HepG2 (cell line): ENCODE measurements around the gene HNRNPUL1. TPM values are rescaled to one million over a fixed set of nuclear protein-coding genes. Genes with fewer than 3 reads are reported as not detected.

ENCODE experiments used
- HNRNPK ChIP-seq: fragments of 200-400 bp; formaldehyde crosslinking; IDR thresholded peaks from 2 replicates; pipeline ENCODE4 v1.6.1; 2018; ENCODE audit warnings: low read length, low read depth, moderate library complexity, mild to moderate bottlenecking; ENCODE audit not compliant: poor library complexity, severe bottlenecking
- KLF9 ChIP-seq: IDR thresholded peaks from 2 replicates; pipeline ENCODE4 v1.6.1; 2016; ENCODE audit warnings: low read depth
- SKI ChIP-seq: fragments of 450-650 bp; IDR thresholded peaks from one replicate; pipeline ENCODE4 v1.6.1; 2018; ENCODE audit warnings: mild to moderate bottlenecking; ENCODE audit not compliant: partially characterized antibody
- ZNF263 ChIP-seq: sonication (generic); formaldehyde crosslinking; IDR thresholded peaks from 2 replicates; pipeline ENCODE4 v1.4.0; 2020; ENCODE audit warnings: missing genetic modification reagents
- ZNF678 ChIP-seq: sonication (generic); formaldehyde crosslinking; IDR thresholded peaks from 2 replicates; pipeline ENCODE4 v1.4.0; 2020; ENCODE audit warnings: mild to moderate bottlenecking, missing genetic modification reagents
- ZNF780A ChIP-seq: sonication (generic); formaldehyde crosslinking; IDR thresholded peaks from 2 replicates; pipeline ENCODE4 v1.8.0; 2022; ENCODE audit warnings: mild to moderate bottlenecking, missing genetic modification reagents, moderate library complexity
- polyA plus RNA-seq, 8 experiments: library from polyadenylated mRNA; depleted of rRNA in 3 of 8; stranded (reverse) in 7 of 8; unstranded in 1 of 8; fragments of >200 nt; fragmentation: Illumina TruSeq in 4 of 8; extraction: Trizol in 4 of 8; gene quantifications; 2 replicates each; pipeline versions ENCODE4 v1.2.1 to v1.2.3, GENCODE V29; 2011 to 2016; ENCODE audit warnings: low read depth in 4 of 8, missing spikeins in 1 of 8, mixed read lengths in 1 of 8; ENCODE audit not compliant: insufficient read depth in 1 of 8
- total RNA-seq, 5 experiments: library from RNA; depleted of rRNA; stranded (reverse); fragments of >200 nt; fragmentation: Illumina TruSeq; extraction: Trizol; gene quantifications; 2 replicates each; pipeline ENCODE4 v1.2.3, GENCODE V29; 2016; ENCODE audit warnings: low read depth in 1 of 5
- TF ChIP-seq, protein P1 (sequence below): sonication (generic); formaldehyde crosslinking; IDR thresholded peaks from 2 replicates; pipeline ENCODE4 v1.4.0; 2020; ENCODE audit warnings: missing genetic modification reagents
- TF ChIP-seq, protein P2 (sequence below): sonication (generic); formaldehyde crosslinking; IDR thresholded peaks from 2 replicates; pipeline ENCODE4 v1.5.0; 2020; ENCODE audit warnings: missing genetic modification reagents, mild to moderate bottlenecking, borderline replicate concordance
- TF ChIP-seq, protein P3 (sequence below): fragments of 450-650 bp; IDR thresholded peaks from 2 replicates; pipeline ENCODE4 v1.6.1; 2017; ENCODE audit warnings: mild to moderate bottlenecking
- TF ChIP-seq, protein P4 (sequence below): fragments of 450-650 bp; IDR thresholded peaks from 2 replicates; pipeline ENCODE4 v1.6.1; 2017

Gene HNRNPUL1
- total and polyA plus RNA-seq, 2 of the 13 experiments (the other 11 are each of a cell fraction or from before 2014, with no cell fraction given): 30.9 to 81.7 TPM

DNA sequence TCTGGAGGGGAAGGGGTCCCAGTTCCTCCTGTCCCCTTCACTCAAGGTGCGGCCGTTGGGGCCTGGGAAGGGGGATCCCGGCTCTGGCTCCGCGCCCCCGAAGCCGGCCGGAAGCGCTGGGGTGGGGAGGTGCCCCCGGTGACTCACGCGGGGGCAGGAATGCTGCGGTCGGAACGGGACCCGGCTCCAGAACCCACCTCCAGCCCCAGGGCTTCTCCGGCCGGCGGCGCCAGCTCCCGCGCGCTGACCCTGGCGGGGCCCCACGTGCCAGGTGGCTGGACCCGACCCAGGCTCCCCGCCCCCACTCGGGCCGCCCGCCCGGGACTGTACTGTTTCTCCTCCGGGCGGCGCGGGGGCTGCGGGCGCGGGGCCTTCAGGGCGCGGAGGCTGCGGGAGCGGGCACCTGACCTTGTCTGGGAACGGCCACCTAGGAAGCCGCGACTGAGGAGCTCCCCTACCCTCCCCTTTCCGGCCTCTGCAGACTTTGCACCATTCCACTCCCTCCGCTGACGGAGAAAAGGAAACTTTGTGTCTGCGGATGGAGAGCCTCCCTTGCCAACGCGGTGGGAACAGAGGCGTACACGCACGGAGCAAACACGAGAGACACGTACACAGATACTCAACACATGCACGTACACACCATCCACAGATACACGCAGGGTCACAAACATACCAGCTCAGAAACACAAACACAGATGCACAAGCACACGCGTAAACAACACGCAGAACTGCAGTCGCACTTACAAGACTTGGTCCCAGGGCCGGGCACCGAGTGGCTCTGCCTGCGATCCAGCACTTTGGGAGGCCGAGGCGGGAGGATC, 37.9 kb upstream of the HNRNPUL1 start (continued):
- no peak for TF ChIP-seq ZNF678 (CRISPR knock-in tag)
- TF ChIP-seq HNRNPK: peak; percentile 79
- no peak for TF ChIP-seq KLF9 (CRISPR knock-in tag)
- no peak for TF ChIP-seq ZNF780A
- TF ChIP-seq, protein P1, sequence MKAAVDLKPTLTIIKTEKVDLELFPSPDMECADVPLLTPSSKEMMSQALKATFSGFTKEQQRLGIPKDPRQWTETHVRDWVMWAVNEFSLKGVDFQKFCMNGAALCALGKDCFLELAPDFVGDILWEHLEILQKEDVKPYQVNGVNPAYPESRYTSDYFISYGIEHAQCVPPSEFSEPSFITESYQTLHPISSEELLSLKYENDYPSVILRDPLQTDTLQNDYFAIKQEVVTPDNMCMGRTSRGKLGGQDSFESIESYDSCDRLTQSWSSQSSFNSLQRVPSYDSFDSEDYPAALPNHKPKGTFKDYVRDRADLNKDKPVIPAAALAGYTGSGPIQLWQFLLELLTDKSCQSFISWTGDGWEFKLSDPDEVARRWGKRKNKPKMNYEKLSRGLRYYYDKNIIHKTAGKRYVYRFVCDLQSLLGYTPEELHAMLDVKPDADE (CRISPR knock-in tag): no peak
- TF ChIP-seq, protein P2, sequence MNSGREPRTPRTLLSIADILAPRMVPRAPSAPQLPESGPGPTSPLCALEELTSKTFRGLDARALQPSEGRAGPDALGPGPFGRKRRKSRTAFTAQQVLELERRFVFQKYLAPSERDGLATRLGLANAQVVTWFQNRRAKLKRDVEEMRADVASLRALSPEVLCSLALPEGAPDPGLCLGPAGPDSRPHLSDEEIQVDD (CRISPR knock-in tag): 0 out of 2 replicates have a peak, but pooled peaks have one; percentile 59
- TF ChIP-seq SKI: peak; percentile 70
- TF ChIP-seq, protein P3, sequence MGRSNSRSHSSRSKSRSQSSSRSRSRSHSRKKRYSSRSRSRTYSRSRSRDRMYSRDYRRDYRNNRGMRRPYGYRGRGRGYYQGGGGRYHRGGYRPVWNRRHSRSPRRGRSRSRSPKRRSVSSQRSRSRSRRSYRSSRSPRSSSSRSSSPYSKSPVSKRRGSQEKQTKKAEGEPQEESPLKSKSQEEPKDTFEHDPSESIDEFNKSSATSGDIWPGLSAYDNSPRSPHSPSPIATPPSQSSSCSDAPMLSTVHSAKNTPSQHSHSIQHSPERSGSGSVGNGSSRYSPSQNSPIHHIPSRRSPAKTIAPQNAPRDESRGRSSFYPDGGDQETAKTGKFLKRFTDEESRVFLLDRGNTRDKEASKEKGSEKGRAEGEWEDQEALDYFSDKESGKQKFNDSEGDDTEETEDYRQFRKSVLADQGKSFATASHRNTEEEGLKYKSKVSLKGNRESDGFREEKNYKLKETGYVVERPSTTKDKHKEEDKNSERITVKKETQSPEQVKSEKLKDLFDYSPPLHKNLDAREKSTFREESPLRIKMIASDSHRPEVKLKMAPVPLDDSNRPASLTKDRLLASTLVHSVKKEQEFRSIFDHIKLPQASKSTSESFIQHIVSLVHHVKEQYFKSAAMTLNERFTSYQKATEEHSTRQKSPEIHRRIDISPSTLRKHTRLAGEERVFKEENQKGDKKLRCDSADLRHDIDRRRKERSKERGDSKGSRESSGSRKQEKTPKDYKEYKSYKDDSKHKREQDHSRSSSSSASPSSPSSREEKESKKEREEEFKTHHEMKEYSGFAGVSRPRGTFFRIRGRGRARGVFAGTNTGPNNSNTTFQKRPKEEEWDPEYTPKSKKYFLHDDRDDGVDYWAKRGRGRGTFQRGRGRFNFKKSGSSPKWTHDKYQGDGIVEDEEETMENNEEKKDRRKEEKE: no peak
- TF ChIP-seq, protein P4, sequence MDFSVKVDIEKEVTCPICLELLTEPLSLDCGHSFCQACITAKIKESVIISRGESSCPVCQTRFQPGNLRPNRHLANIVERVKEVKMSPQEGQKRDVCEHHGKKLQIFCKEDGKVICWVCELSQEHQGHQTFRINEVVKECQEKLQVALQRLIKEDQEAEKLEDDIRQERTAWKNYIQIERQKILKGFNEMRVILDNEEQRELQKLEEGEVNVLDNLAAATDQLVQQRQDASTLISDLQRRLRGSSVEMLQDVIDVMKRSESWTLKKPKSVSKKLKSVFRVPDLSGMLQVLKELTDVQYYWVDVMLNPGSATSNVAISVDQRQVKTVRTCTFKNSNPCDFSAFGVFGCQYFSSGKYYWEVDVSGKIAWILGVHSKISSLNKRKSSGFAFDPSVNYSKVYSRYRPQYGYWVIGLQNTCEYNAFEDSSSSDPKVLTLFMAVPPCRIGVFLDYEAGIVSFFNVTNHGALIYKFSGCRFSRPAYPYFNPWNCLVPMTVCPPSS: no peak
- no peak for TF ChIP-seq ZNF263 (CRISPR knock-in tag)
